IPS-NIHi7 (cell line): ENCODE data around the gene F8A3.
"Not testable (repeated sequence)": the region's sequence is repeated elsewhere in the genome, so short reads cannot be mapped to it uniquely, and the experiment has no call there.

ENCODE experiments used
- DNase-seq: peaks from one replicate; pipeline ENCODE4 v3.0.0; 2012; ENCODE audit warnings: mixed read lengths; ENCODE audit errors: extremely low spot score

The F8A3 gene

DNA sequence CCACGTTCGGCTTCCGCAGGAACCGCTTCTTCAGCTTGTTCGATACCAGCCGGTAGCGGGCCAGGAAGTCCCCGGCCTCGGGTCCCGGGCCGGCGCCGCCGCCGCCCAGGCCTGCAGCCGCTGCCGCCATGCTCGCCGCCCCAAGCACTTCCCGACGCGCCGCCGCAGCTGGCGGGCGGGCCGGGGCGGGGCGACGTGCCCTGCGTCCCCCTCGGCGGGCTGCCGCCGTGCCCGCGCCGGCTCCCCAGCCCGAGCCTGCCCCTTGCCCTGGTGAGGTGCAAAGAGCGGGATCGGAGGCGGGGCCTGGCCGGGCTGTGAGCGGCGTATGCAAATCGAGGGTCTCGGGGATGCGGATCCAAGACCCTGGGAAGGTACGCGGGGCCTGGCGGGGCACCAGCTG, at the start of gene F8A3:
TSS of gene F8A3 (minus strand) at position 150 of the 400 bp plus-strand sequence. CDS start at position 130, 20 bp downstream.
- not testable (repeated sequence) for DNase-seq

DNA sequence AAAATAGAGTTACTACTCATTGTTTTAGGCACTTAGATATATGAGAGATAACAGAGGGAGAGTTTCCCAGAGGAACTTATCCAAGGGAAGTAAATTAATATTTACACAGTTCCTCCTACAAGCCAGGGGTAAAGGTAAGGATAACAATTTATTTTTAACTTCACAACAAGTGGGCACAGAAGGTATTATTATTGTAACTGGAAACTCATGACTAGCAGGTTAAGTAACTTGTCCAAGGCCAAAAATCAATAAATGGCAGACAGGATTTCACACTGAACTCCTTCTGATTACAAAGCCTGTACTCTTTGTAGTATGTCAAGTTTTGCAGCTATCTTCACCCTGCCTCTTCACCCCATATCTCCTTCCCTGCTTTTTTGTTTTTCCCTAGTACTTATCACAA, 46.9 kb upstream of the F8A3 start:
- DNase-seq, result no peak

GRCh38 chrX:155495134-155495533, 36.7 kb upstream of the F8A3 start:
- not testable (repeated sequence) for DNase-seq

DNA sequence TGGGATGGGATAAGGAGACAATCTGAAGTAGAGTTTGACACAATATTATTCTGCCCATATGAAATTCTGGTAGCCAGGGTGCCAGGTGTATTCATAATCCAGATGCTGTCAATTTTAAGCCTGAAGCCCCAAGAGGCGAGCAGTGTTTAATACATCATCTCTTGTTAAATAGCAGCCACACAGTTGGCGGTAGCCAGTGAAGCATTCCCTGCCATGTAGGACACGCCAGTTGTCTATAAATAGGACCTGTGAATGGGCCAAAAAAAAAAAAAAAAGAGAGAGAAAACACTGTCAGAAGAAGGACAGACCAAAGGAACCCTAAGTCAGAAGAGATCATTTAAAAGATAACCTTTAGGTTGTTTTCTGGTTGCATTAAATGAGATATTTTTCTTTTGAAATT, 33.0 kb upstream of the F8A3 start:
- not testable (repeated sequence) for DNase-seq

GRCh38 chrX:155477136-155477535, 18.7 kb upstream of the F8A3 start:
- DNase-seq, result not testable (repeated sequence)

DNA sequence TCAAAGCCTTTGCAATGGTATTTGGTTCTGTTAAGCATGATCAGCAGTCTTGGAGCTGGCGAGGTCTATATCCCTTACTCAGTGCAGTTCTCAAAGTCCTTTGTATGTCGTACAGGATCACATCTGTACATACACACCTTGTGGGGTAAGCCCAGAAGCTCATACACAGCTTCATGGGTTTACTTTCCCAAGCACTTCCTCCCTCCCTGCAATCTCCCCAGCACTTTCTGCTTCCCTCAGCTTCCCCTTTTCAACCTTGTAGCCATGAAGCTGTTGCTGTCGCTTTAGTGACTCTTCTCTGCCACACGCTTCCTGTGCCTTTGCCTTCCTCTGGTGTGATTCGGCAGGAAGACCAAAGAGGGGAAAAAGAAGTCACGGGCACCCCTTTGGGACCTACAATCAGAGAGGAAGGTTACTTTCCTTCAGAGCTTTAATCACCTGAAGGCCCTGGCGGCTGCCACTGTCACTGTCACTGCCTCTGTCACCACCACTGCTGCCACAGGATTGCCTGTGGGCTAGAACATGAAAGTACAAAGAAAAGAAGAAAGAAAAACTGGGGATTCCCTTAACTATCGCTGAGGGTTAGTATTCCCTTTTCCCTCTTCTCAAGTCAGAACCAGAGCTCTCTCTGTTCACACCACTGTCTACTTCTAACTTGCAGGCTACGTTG, 8.0 kb upstream of the F8A3 start:
- DNase-seq, result not testable (repeated sequence)

DNA sequence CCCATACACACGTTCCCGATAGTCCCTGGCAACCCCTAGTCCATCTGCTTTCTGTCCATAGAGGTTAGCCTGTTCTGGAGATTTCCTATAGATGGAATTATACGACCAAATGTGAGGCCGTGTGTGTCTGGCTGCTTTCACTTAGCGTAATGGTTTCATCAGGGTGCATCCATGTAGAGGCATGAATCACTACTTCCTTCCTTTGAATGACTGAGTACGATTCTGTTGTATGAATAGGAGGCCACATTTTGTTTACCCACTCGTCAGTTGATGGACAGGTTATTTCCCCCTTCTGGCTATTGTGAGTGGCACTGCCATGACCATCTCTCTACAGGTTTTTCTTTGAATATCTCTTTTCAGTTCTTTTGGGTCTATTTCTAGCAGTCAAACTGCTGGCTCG, 2.1 kb upstream of the F8A3 start:
- not testable (repeated sequence) for DNase-seq

- not testable (repeated sequence) for DNase-seq
Observed at GRCh38 chrX:155457761-155458447, 516 bp downstream of the F8A3 start.

DNA sequence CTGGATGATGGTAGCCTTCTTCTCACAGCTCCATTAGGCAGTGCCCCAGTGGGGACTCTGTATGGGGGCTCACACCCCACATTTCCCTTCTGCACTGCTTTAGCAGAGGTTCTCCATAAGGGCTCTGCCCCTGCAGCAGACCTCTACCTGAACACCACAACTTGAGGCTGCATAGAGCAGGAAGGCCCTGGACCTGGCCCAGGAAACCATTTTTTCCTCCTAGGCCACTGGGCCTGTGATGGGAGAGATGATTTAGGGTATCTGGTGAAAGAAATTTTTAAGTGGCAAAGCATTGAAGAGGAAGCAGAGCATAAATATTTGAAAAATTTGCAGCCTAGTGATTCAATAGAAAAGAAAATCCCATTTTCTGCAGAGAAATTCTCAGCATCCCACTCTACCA, 17.3 kb downstream of the F8A3 start:
- DNase-seq, result no peak

- DNase-seq, result no peak
Observed at GRCh38 chrX:155435744-155436112, 22.7 kb downstream of the F8A3 start.

DNA sequence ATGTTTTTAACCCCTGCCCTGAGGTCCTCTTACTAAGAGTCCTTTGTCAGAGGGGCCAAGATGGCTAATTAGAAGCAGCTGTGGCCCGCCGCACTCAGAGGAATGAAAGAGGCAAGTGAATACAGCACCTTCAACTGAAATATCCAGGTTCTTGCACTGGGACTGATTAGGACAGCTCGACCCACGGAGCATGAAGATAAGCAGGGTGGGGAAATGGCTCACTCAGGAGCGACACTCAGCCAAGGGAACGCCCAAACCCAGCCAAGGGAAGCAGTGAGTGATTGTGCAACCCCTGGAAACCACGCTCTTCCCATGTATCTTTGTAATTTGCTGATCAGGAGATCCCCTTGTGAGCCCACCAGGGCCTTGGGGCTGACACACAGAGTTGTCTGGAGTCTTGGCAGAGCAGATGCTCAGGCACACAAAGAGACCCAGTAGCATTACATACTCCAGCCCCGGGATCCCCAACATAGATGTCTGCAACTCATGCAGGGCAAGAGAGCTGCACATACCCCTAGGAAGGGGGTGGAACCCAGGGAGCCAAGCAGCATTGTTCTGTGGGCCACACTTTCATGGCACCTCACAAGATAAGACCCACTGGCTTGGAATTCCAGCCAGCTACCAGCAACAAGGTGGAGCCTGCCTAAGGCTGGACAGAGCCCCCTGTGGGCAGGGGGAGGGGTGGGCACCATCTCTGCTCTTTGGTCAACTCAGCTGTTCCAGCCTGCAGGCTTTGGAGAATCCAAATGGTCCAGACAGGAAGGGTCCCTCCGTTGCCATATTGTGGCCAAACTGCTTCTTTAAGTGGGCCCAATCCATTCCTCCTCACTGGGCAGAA, 23.3 kb downstream of the F8A3 start:
- DNase-seq, result no peak

DNA sequence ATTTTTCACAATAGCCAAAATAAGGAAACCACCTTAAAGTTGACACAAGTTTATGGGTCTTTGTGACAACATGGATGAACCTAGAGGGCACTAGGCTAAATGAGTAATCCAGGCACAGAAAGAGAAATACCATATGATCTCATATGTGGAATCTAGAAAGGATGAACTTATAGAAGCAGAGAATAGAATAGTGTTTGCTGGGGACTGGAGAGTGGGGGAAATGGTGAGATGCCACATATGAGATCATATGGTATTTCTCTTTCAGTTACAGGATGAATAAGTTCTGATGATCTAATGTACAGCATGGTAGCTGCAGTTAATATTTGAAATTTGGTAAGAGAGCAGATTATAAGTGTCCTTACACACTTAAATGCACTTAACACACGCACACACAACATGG, 40.7 kb downstream of the F8A3 start:
- DNase-seq, result no peak
